MM.1S (cell line): ENCODE data around the gene GIT1.

Experiments
- EZH2 ChIP-seq: fragments of 300-600 bp; sonication (generic); optimal IDR thresholded peaks from 2 replicates; pipeline ENCODE3; 2017; ENCODE audit warnings: low read depth, mild to moderate bottlenecking, antibody characterized with exemption, low read length, mixed read lengths
- TF ChIP-seq, protein P1 (sequence below): fragments of 300-600 bp; sonication (generic); IDR thresholded peaks from 2 replicates; pipeline ENCODE4 v1.5.1; 2016; ENCODE audit warnings: antibody characterized with exemption, low read length, mixed read lengths

DNA sequence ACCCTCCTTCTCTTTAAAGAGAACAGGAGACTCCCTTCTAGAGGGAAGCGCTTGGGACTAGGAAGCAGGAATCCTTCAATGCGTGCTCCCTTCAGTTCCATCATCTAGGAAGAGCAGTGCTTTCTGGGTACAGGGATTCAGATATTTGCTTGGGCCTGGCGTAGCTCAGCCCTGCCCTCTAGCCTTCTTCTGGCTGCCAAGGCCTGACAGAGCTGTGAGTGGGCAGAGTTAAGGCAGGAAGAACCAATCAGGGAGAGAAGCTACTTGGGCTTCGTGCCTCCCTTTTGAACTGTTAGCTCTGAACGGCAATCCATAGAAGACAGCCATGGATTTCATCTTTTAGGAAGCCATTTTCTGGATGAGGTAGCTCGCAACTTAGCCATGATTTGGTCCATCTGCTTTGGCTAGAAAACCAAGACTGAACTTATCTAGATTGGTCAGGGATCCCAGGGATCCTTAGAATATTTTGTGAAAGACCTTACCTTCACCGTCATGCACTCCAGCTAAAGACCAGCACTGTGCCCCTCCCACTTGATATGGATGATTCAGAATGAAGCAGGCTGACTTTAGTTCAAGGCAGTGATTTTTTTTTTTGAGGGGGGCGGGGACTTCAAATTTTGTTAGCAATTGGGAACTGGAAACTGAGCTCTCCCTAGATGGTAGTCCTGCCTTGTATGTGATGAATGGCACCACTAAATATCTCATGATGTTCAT lies 35.7 kb upstream of the GIT1 start:
- TF ChIP-seq, protein P1, sequence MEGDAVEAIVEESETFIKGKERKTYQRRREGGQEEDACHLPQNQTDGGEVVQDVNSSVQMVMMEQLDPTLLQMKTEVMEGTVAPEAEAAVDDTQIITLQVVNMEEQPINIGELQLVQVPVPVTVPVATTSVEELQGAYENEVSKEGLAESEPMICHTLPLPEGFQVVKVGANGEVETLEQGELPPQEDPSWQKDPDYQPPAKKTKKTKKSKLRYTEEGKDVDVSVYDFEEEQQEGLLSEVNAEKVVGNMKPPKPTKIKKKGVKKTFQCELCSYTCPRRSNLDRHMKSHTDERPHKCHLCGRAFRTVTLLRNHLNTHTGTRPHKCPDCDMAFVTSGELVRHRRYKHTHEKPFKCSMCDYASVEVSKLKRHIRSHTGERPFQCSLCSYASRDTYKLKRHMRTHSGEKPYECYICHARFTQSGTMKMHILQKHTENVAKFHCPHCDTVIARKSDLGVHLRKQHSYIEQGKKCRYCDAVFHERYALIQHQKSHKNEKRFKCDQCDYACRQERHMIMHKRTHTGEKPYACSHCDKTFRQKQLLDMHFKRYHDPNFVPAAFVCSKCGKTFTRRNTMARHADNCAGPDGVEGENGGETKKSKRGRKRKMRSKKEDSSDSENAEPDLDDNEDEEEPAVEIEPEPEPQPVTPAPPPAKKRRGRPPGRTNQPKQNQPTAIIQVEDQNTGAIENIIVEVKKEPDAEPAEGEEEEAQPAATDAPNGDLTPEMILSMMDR, result no peak
- no peak for TF ChIP-seq EZH2
